ENCODE results near the gene ARMC9.

- no peak for TF ChIP-seq CTCF (IDR thresholded peaks at IDR 0.05 in 4 of 5, conservative IDR thresholded peaks at IDR 0.05 in 1 of 5)
- TF ChIP-seq POLR2A (IDR thresholded peaks at IDR 0.05), result no peak
Observed at GRCh38 chr2:231250146-231250545, 51.7 kb downstream of the ARMC9 start.

All from gastrocnemius medialis (tissue), 4 donors.